A673 (cell line): Measurements from ENCODE around the gene ITGA11.

Experiments used
- EZH2 ChIP-seq: fragments of 200-600 bp; sonication (generic); IDR thresholded peaks from 2 replicates; pipeline ENCODE4 v1.6.1; 2017; ENCODE audit warnings: borderline replicate concordance, low read depth, mild to moderate bottlenecking, mixed read lengths, antibody characterized with exemption, low read length; ENCODE audit not compliant: poor library complexity, severe bottlenecking
- TF ChIP-seq, protein P1 (sequence below): fragments of 300-800, 200-600 bp; sonication (generic); conservative IDR thresholded peaks from 2 replicates; pipeline ENCODE4 v1.5.1; 2017; ENCODE audit warnings: low read depth, mild to moderate bottlenecking, antibody characterized with exemption, low read length, moderate library complexity, mixed read lengths

DNA sequence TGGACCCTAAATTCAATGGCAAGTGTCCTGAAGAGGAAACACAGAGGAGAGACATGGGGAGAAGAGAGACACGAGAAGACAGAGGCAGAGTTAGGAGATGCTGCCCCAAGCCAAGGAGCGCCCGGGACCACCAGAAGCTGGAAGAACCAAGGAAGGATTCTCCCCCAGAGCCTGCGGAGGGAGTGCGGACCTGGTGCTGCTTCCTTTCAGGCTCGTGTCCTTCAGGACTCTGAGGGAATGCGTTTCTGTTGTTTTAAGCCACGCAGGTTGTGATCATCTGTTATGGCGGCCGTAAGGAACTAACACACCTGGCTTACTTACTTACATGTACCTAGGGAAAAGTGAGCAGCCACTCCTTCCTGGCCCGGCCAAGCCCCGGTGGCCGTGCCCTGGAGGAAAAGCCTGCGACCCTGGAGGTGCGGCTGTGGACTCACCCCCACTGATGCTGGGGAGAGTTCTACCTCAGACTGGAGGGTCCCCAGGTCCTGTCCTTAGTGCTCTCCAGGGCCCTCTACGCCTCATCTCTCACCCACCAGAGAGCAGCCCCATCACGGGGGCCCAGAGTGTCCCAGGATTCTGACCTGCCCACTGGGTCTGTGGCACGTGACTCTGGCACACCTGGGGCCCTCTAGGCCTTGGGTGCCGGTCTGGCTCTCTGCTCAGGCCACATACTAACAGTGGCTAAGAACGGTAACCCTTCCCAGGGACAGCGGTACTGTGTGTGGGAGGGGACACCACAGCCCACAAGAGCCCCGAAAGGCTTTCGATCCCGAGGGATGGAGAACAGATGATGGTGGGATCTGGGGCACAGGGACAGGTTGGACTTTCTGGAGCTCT is 61.8 kb downstream of the ITGA11 start:
- TF ChIP-seq, protein P1, sequence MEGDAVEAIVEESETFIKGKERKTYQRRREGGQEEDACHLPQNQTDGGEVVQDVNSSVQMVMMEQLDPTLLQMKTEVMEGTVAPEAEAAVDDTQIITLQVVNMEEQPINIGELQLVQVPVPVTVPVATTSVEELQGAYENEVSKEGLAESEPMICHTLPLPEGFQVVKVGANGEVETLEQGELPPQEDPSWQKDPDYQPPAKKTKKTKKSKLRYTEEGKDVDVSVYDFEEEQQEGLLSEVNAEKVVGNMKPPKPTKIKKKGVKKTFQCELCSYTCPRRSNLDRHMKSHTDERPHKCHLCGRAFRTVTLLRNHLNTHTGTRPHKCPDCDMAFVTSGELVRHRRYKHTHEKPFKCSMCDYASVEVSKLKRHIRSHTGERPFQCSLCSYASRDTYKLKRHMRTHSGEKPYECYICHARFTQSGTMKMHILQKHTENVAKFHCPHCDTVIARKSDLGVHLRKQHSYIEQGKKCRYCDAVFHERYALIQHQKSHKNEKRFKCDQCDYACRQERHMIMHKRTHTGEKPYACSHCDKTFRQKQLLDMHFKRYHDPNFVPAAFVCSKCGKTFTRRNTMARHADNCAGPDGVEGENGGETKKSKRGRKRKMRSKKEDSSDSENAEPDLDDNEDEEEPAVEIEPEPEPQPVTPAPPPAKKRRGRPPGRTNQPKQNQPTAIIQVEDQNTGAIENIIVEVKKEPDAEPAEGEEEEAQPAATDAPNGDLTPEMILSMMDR, result no peak
- TF ChIP-seq EZH2, result no peak
